Naive thymus-derived CD8-positive, alpha-beta T cell (primary cell): ENCODE results near the gene IL36A. TPM values are rescaled to one million over a fixed set of nuclear protein-coding genes. Genes with fewer than 3 reads are reported as not detected.

Source experiments
- ATAC-seq, 2 donors: fragments of 150-1000 bp; cut with Tn5 transposase in 1 of 2; sonication (Bioruptor Pico), chemical (Tn5 transposase) in 1 of 2; 1 replicate in 1 of 2; 2 replicates in 1 of 2; pipeline ENCODE4 v1.10.0; 2021; ENCODE audit warnings: mild to moderate bottlenecking in 2 of 2, moderate library complexity in 2 of 2
- POLR2A ChIA-PET: fragments of 350-600 bp; sonication (Branson Sonifier 250); formaldehyde crosslinking; loops from one replicate; lab custom pipeline; 2021; ENCODE audit warnings: antibody characterized with exemption; lab: Charles Lee
- DNase-seq, 10 donors: peaks; one replicate each; pipeline versions ENCODE4 v3.0.0 to v3.0.0-alpha.2; 2020 to 2022
- H3K27ac Mint-ChIP-seq, 10 donors: one replicate each; pipeline ENCODE4 v1.8.0; 2020 to 2022; ENCODE audit warnings: mild to moderate bottlenecking in 10 of 10, mixed read lengths in 10 of 10, moderate library complexity in 4 of 10, inconsistent platforms in 1 of 10
- H3K27me3 Mint-ChIP-seq, 5 donors: one replicate each; pipeline ENCODE4 v1.8.0; 2021 to 2022; ENCODE audit warnings: mixed read lengths in 5 of 5
- H3K36me3 Mint-ChIP-seq, 3 donors: one replicate each; pipeline ENCODE4 v1.8.0; 2020 to 2022; ENCODE audit warnings: mixed read lengths in 3 of 3, mild to moderate bottlenecking in 2 of 3, inconsistent platforms in 1 of 3
- H3K4me1 Mint-ChIP-seq, 4 donors: one replicate each; pipeline ENCODE4 v1.8.0; 2021 to 2022; ENCODE audit warnings: mixed read lengths in 4 of 4
- H3K4me3 Mint-ChIP-seq, 10 donors: one replicate each; pipeline ENCODE4 v1.8.0; 2020 to 2022; ENCODE audit warnings: mild to moderate bottlenecking in 10 of 10, mixed read lengths in 10 of 10, moderate library complexity in 6 of 10, inconsistent platforms in 1 of 10
- H3K9me3 Mint-ChIP-seq, 9 donors: one replicate each; pipeline ENCODE4 v1.8.0; 2020 to 2022; ENCODE audit warnings: mixed read lengths in 9 of 9, mild to moderate bottlenecking in 3 of 9, inconsistent platforms in 1 of 9, moderate library complexity in 1 of 9
- polyA plus RNA-seq, 3 donors: library from polyadenylated mRNA; unstranded; fragments of 300-500 nt; fragmentation: Illumina TruSeq; gene quantifications; one replicate each; pipeline ENCODE4 v1.2.3, GENCODE V29; 2021
- total RNA-seq, 8 experiments: library from RNA in 2 of 8; stranded (reverse) in 2 of 8; gene quantifications; one replicate each; pipeline ENCODE4 v1.2.3 and lab custom pipeline; 2021 to 2026

The IL36A gene
- total and polyA plus RNA-seq, 5 experiments from 2014 or later = 0.25 to 2.1 (median 0.84) TPM; not detected in 1

DNA sequence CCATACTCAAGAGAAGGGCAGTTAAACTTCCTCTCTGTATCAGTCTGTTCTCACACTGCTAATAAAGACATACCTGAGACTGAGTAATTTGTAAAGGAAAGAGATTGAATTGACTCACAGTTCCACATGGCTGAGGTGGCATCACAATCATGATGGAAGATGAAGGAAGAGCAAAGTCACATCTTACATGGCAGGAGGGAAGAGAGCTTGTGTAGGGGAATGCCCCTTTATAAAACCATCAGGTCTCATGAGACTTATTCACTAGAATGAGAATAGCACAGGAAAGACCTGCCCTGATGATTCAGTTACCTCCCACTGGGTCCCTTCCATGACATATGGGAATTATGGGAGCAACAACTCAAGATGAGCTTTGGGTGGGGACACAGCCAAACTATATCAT, 48.8 kb downstream of the IL36A start:
- no peak for DNase-seq
- peaks cover 0 to 4% (median 0%) of the 10 kb centered on the region in 5 donors for H3K27me3 Mint-ChIP-seq
- POLR2A ChIA-PET = interaction anchor here (0.6 kb wide), 1 partner anchor 95 kb away, joined by 3 read pairs; no protein-coding TSS in a partner anchor
- H3K4me3 Mint-ChIP-seq = no peak overlapping the region
- peaks cover 3 to 34% (median 22%) of the 10 kb centered on the region in 9 donors for H3K9me3 Mint-ChIP-seq
- H3K27ac Mint-ChIP-seq = no peak overlapping the region
- ATAC-seq = no peak
- H3K4me1 Mint-ChIP-seq = peaks cover 0 to 4% (median under 1%) of the 10 kb centered on the region in 4 donors
- peaks cover 0 to 25% (median 19%) of the 10 kb centered on the region in 3 donors for H3K36me3 Mint-ChIP-seq

DNA sequence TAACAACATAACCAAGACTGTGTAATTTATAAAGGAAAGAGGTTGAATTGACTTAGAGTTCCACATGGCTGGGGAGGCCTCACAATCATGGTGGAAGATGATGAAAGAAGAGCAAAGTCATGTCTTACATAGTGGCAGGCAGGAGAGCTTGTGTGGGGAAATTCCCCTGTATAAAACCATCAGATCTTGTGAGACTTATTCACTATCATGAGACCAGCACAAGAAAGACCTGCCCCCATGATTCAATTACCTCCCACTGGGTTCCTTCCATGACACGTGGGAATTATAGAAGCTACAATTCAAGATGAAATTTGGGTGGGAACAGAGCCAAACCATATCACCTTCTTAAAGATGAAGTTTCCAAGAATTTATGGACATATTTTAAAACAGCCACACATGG, 51.3 kb downstream of the IL36A start:
- DNase-seq = no peak
- peaks cover 0 to 6% (median under 1%) of the 10 kb centered on the region in 4 donors for H3K4me1 Mint-ChIP-seq
- no peak overlapping the region for H3K27ac Mint-ChIP-seq
- POLR2A ChIA-PET = no interaction called here
- H3K27me3 Mint-ChIP-seq = peaks cover 0 to 6% (median 2%) of the 10 kb centered on the region in 5 donors
- no peak overlapping the region for H3K4me3 Mint-ChIP-seq
- ATAC-seq = no peak
- peaks cover 3 to 34% (median 21%) of the 10 kb centered on the region in 9 donors for H3K9me3 Mint-ChIP-seq
- peaks cover 0 to 25% (median 19%) of the 10 kb centered on the region in 3 donors for H3K36me3 Mint-ChIP-seq

DNA sequence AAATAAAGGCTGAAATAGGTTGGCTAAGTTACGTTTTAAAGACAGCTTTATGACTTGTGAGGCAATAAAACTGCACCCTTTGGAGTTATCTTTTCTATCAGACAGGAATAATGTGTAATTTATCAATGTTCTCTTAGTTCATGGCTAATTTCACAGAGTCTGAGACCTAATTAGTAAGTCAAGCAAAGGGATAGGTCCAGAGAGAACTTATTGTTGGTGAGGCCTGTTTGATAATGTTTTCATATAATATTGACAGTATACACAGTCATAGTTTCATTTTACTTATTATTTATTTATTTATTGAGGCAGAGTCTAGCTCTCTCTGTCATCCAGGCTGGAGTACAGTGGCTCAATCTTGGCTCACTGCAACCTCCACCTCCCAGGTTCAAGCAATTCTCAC, 51.9 kb downstream of the IL36A start:
- Mint-ChIP-seq H3K27ac (no peak overlapping the region), H3K4me1 (peaks cover 0 to 7% (median under 1%) of the 10 kb centered on the region in 4 donors), H3K27me3 (peaks cover 0 to 7% (median 3%) of the 10 kb centered on the region in 5 donors), H3K9me3 (peaks cover 3 to 33% (median 21%) of the 10 kb centered on the region in 9 donors), H3K4me3 (no peak overlapping the region), H3K36me3 (peaks cover 0 to 25% (median 19%) of the 10 kb centered on the region in 3 donors)
- ATAC-seq = no peak
- POLR2A ChIA-PET = no interaction called here
- DNase-seq = no peak

Other genes with a start within 250 kb of the IL36A start
- not detected for gene CKAP2L, start 240.8 kb upstream of the IL36A start, total RNA-seq
- gene CKAP2L, start 240.8 kb upstream of the IL36A start, polyA plus RNA-seq = not detected
- gene IL1A, start 221.0 kb upstream of the IL36A start, total RNA-seq = not detected
- not detected for gene IL1A, start 221.0 kb upstream of the IL36A start, polyA plus RNA-seq
- not detected for gene IL1B, start 168.7 kb upstream of the IL36A start, total RNA-seq
- gene IL1B, start 168.7 kb upstream of the IL36A start, polyA plus RNA-seq = not detected
- gene IL37, start 94.3 kb upstream of the IL36A start, total RNA-seq = not detected
- not detected for gene IL37, start 94.3 kb upstream of the IL36A start, polyA plus RNA-seq
- gene IL36G, start 27.5 kb upstream of the IL36A start, total RNA-seq = not detected
- gene IL36G, start 27.5 kb upstream of the IL36A start, polyA plus RNA-seq = not detected
- not detected for gene IL36B, start 47.4 kb downstream of the IL36A start, total RNA-seq
- gene IL36B, start 47.4 kb downstream of the IL36A start, polyA plus RNA-seq = not detected
- gene IL36RN, start 53.7 kb downstream of the IL36A start, total RNA-seq = not detected
- not detected for gene IL36RN, start 53.7 kb downstream of the IL36A start, polyA plus RNA-seq
- gene IL1F10, start 62.5 kb downstream of the IL36A start, total RNA-seq = not detected
- gene IL1F10, start 62.5 kb downstream of the IL36A start, polyA plus RNA-seq = not detected
- gene IL1RN, start 122.1 kb downstream of the IL36A start, total RNA-seq = 1 to 10 TPM in 1 of 2 experiments, not detected in 1; 1.2 TPM
- not detected for gene IL1RN, start 122.1 kb downstream of the IL36A start, polyA plus RNA-seq
- gene PSD4, start 168.5 kb downstream of the IL36A start, total RNA-seq = 100 to 1,000 TPM; 118 to 124 TPM
- gene PSD4, start 168.5 kb downstream of the IL36A start, polyA plus RNA-seq = 10 to 100 TPM; 22.8 to 44.1 (median 29.9) TPM